ENCODE data around the gene TSSK2.

DNA sequence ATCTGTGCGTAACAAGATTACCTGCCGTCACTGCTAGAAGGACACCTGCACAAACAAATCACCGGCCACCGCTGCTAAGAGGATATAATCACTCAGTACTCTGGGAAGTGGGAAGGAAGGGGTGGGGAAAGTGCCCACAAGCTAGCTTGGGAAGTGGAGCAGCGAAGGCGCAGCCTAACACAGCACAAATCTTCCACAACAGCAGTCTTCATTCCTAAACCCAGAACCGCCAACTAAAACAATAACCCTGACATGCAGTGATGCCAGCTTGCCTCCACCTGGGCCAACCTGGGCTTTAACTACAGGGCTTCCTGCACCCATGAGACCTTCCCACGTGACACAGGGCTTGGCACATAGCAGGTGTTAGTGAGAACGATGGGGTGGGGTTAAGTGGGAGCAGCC is 14.0 kb upstream of the TSSK2 start:
- TF ChIP-seq, protein P1, sequence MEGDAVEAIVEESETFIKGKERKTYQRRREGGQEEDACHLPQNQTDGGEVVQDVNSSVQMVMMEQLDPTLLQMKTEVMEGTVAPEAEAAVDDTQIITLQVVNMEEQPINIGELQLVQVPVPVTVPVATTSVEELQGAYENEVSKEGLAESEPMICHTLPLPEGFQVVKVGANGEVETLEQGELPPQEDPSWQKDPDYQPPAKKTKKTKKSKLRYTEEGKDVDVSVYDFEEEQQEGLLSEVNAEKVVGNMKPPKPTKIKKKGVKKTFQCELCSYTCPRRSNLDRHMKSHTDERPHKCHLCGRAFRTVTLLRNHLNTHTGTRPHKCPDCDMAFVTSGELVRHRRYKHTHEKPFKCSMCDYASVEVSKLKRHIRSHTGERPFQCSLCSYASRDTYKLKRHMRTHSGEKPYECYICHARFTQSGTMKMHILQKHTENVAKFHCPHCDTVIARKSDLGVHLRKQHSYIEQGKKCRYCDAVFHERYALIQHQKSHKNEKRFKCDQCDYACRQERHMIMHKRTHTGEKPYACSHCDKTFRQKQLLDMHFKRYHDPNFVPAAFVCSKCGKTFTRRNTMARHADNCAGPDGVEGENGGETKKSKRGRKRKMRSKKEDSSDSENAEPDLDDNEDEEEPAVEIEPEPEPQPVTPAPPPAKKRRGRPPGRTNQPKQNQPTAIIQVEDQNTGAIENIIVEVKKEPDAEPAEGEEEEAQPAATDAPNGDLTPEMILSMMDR (IDR thresholded peaks at IDR 0.05) = no peak
- no peak for TF ChIP-seq POLR2AphosphoS5 (IDR thresholded peaks at IDR 0.05)
